Gastroesophageal sphincter (tissue), 4 donors: ENCODE measurements around the gene CHIC2. TPM values are rescaled to one million over a fixed set of nuclear protein-coding genes. Genes with fewer than 3 reads are reported as not detected.

ENCODE experiments used
- ATAC-seq: fragments of 150-250 bp; one replicate; pipeline ENCODE4 v1.9.1; 2016; ENCODE audit warnings: mild to moderate bottlenecking, moderate library complexity
- H3K27ac ChIP-seq, 4 donors: fragments of 200-600 bp; sonication (generic) in 3 of 4; 1 replicate in 3 of 4; 2 replicates in 1 of 4; pipeline ENCODE4 v1.5.1; 2016 to 2019
- H3K27me3 ChIP-seq: fragments of 200-600 bp; sonication (generic); one replicate; pipeline ENCODE4 v1.5.1; 2019
- H3K36me3 ChIP-seq, 2 donors: fragments of 200-600 bp; sonication (generic); one replicate each; pipeline ENCODE4 v1.5.1; 2019; ENCODE audit warnings: control low read depth in 1 of 2
- H3K4me1 ChIP-seq, 3 donors: fragments of 200-600 bp; sonication (generic); 1 replicate in 2 of 3; 2 replicates in 1 of 3; pipeline ENCODE4 v1.5.1; 2016 to 2019; ENCODE audit warnings: control low read depth in 2 of 3
- H3K4me3 ChIP-seq, 2 donors: fragments of 200-600 bp; sonication (generic); one replicate each; pipeline ENCODE4 v1.5.1; 2019; ENCODE audit warnings: mild to moderate bottlenecking in 1 of 2, moderate library complexity in 1 of 2
- H3K9me3 ChIP-seq, 3 donors: fragments of 200-600 bp; sonication (generic); one replicate each; pipeline ENCODE4 v1.5.1; 2017 to 2019; ENCODE audit warnings: control low read depth in 2 of 3
- CTCF ChIP-seq, 4 experiments: fragments of 200-600 bp in 2 of 4; fragments of 450-650 bp in 2 of 4; sonication (generic) in 1 of 4; IDR thresholded peaks; one replicate each; pipeline ENCODE4 v1.5.1; 2017 to 2019; ENCODE audit warnings: antibody characterized with exemption in 4 of 4, mild to moderate bottlenecking in 2 of 4, moderate library complexity in 2 of 4
- EP300 ChIP-seq: sonication (generic); formaldehyde crosslinking; IDR thresholded peaks from one replicate; pipeline ENCODE4 v1.6.1; 2017; ENCODE audit warnings: antibody characterized with exemption, mild to moderate bottlenecking
- POLR2A ChIP-seq, 2 donors: fragments of 450-650 bp; IDR thresholded peaks; one replicate each; pipeline ENCODE4 v1.6.1; 2017; ENCODE audit warnings: antibody characterized with exemption in 2 of 2, mild to moderate bottlenecking in 2 of 2, moderate library complexity in 1 of 2
- POLR2AphosphoS5 ChIP-seq: sonication (generic); formaldehyde crosslinking; IDR thresholded peaks from one replicate; pipeline ENCODE4 v1.6.1; 2017; ENCODE audit warnings: antibody characterized with exemption
- whole genome bisulfite sequencing, 2 donors: methylation state at CpG; one replicate each; pipeline ENCODE4 v1.1.5; 2018; ENCODE audit warnings: low coverage in 1 of 2; 5-methylcytosine and 5-hydroxymethylcytosine counted together
- total RNA-seq, 4 donors: library from RNA; depleted of rRNA; stranded (reverse); fragments of >200 nt; gene quantifications; one replicate each; pipeline ENCODE4 v1.1.0, GENCODE V29; 2016

Gene CHIC2
- total RNA-seq, 4 donors from 2014 or later: 25.0 to 37.7 (median 29.2) TPM

GRCh38 chr4:54101190-54102041 is 37.0 kb upstream of the CHIC2 start:
- Histone ChIP-seq H3K4me3 (peak overlapping the region in 1 of 2 donors; percentile 46), H3K36me3 (no peaks in the 10 kb centered on the region), H3K27me3 (peaks cover 100% of the 10 kb centered on the region), H3K4me1 (peaks cover 0 to 42% (median 20%) of the 10 kb centered on the region in 3 donors), H3K27ac (no peak overlapping the region), H3K9me3 (no peaks in the 10 kb centered on the region)
- 3 to 7% methylated on average over 13 to 17 of the region's 50 CpGs for WGBS, 2 donors
- no peak for ATAC-seq
- TF ChIP-seq POLR2A (IDR thresholded peaks at IDR 0.05): no peak
- TF ChIP-seq EP300: no peak

- ATAC-seq: peak; percentile 23
- WGBS, 2 donors: 0 to 3% methylated on average over 7 to 9 of the region's 46 CpGs
- H3K9me3 ChIP-seq: no peaks in the 10 kb centered on the region
- peak overlapping the region in 1 of 2 donors; percentile 46 for H3K4me3 ChIP-seq
- H3K27me3 ChIP-seq: peaks cover 100% of the 10 kb centered on the region
- TF ChIP-seq POLR2A (IDR thresholded peaks at IDR 0.05) (no peak), POLR2AphosphoS5 (no peak)
- H3K36me3 ChIP-seq: no peaks in the 10 kb centered on the region
- H3K4me1 ChIP-seq: peaks cover 0 to 42% (median 20%) of the 10 kb centered on the region in 3 donors
- no peak overlapping the region for H3K27ac ChIP-seq
Measured at GRCh38 chr4:54100595-54101189, 36.3 kb upstream of the CHIC2 start.

- TF ChIP-seq EP300 (no peak), POLR2A (IDR thresholded peaks at IDR 0.05) (no peak), POLR2AphosphoS5 (no peak)
- peak within 1 kb of the TSS in 1 of 2 donors; percentile 46 for H3K4me3 ChIP-seq
- peaks cover 100% of the 10 kb centered on the region for H3K27me3 ChIP-seq
- peak; percentile 41 for ATAC-seq
- no peak within 1 kb of the TSS for H3K27ac ChIP-seq
- H3K36me3 ChIP-seq: no peaks in the 10 kb centered on the region
- H3K9me3 ChIP-seq: no peaks in the 10 kb centered on the region
- H3K4me1 ChIP-seq: peaks cover 0 to 42% (median 20%) of the 10 kb centered on the region in 3 donors
- WGBS, 2 donors: 0 to 5% methylated on average over 4 to 7 of the region's 66 CpGs
Measured at GRCh38 chr4:54099748-54100574, 35.6 kb upstream of the CHIC2 start, which contains the start of gene GSX2. TSS of gene GSX2 (plus strand) at chr4:54100163. CDS start at chr4:54100345, 182 bp downstream.

GRCh38 chr4:54099287-54099747 is 34.9 kb upstream of the CHIC2 start:
- Histone ChIP-seq H3K27ac (no peak overlapping the region), H3K4me3 (peak overlapping the region in 1 of 2 donors; percentile 46), H3K4me1 (peaks cover 0 to 42% (median 20%) of the 10 kb centered on the region in 3 donors), H3K9me3 (no peaks in the 10 kb centered on the region), H3K36me3 (no peaks in the 10 kb centered on the region), H3K27me3 (peaks cover 100% of the 10 kb centered on the region)
- WGBS, 2 donors: 2% methylated on average over 12 of the region's 17 CpGs; no CpG with 5 or more reads in 1 of the 2 donors
- TF ChIP-seq POLR2AphosphoS5 (no peak), EP300 (no peak), CTCF (IDR thresholded peaks at IDR 0.05) (no peak), POLR2A (IDR thresholded peaks at IDR 0.05) (no peak)
- no peak for ATAC-seq

- peaks cover 100% of the 10 kb centered on the region for H3K27me3 ChIP-seq
- TF ChIP-seq EP300: no peak
- no peak for TF ChIP-seq POLR2AphosphoS5
- no peak for TF ChIP-seq POLR2A (IDR thresholded peaks at IDR 0.05)
- no peak for TF ChIP-seq CTCF (IDR thresholded peaks at IDR 0.05)
- no peaks in the 10 kb centered on the region for H3K9me3 ChIP-seq
- no peak overlapping the region for H3K4me3 ChIP-seq
- H3K27ac ChIP-seq: no peak overlapping the region
- H3K4me1 ChIP-seq: peaks cover 0 to 33% (median 16%) of the 10 kb centered on the region in 3 donors
- H3K36me3 ChIP-seq: no peaks in the 10 kb centered on the region
- no peak for ATAC-seq
- WGBS, 2 donors: 36 to 50% methylated on average over 1 to 5 of the region's 5 CpGs
Measured at GRCh38 chr4:54098375-54098774, 34.0 kb upstream of the CHIC2 start.

GRCh38 chr4:54097152-54097551 is 32.7 kb upstream of the CHIC2 start:
- H3K9me3 ChIP-seq: no peaks in the 10 kb centered on the region
- peaks cover 0 to 34% (median 18%) of the 10 kb centered on the region in 3 donors for H3K4me1 ChIP-seq
- TF ChIP-seq POLR2AphosphoS5 (no peak), EP300 (no peak), CTCF (IDR thresholded peaks at IDR 0.05) (no peak), POLR2A (IDR thresholded peaks at IDR 0.05) (no peak)
- 51 to 58% methylated on average over 2 to 6 of the region's 6 CpGs for WGBS, 2 donors
- no peaks in the 10 kb centered on the region for H3K36me3 ChIP-seq
- ATAC-seq: no peak
- peaks cover 100% of the 10 kb centered on the region for H3K27me3 ChIP-seq
- H3K4me3 ChIP-seq: no peak overlapping the region
- no peak overlapping the region for H3K27ac ChIP-seq
